IMR-90 (cell line): ENCODE results near the gene TCAP. TPM values are rescaled to one million over a fixed set of nuclear protein-coding genes. Genes with fewer than 3 reads are reported as not detected.

ENCODE experiments used
- ATAC-seq: fragments of 200-7000 bp; cut with Tn5 transposase; 2 replicates; pipeline ENCODE4 v1.9.1; 2020; ENCODE audit warnings: low read depth, mild to moderate bottlenecking, moderate library complexity
- BruUV-seq: library from RNA; stranded (reverse); fragments of 400-500 nt; replicated peaks from 2 replicates; lab custom pipeline; 2021; lab: Mats Ljungman, UMichigan
- CTCF ChIA-PET: fragments of 300-600 bp; formaldehyde crosslinking; extraction: SDS; loops from one replicate; lab custom pipeline; 2021; ENCODE audit warnings: antibody characterized with exemption; lab: Yijun Ruan, JAX
- POLR2A ChIA-PET: fragments of 300-600 bp; sonication (Branson Sonifier 250); formaldehyde crosslinking; loops from one replicate; lab custom pipeline; 2022; ENCODE audit warnings: antibody characterized with exemption; ENCODE audit not compliant: unreplicated experiment; lab: Charles Lee
- DNase-seq: peaks from one replicate; pipeline ENCODE4 v3.0.0; 2013
- H2AFZ ChIP-seq: replicated peaks from 2 replicates; pipeline ENCODE3; 2013; ENCODE audit warnings: low read length, mild to moderate bottlenecking; ENCODE audit not compliant: poor library complexity
- H2AK5ac ChIP-seq: 2 replicates; pipeline ENCODE4 v1.6.1; 2013; ENCODE audit warnings: low read depth, low read length, inconsistent platforms
- H2AK9ac ChIP-seq: replicated peaks from 2 replicates; pipeline ENCODE3; 2013; ENCODE audit warnings: mild to moderate bottlenecking, low read depth, low read length, moderate library complexity; ENCODE audit not compliant: poor library complexity
- H2BK120ac ChIP-seq: 2 replicates; pipeline ENCODE4 v1.6.1; 2013; ENCODE audit warnings: low read depth, low read length, inconsistent platforms
- H2BK15ac ChIP-seq: 3 replicates; pipeline ENCODE4 v1.6.1; 2013; ENCODE audit warnings: low read depth, low read length, inconsistent platforms
- H2BK20ac ChIP-seq: 2 replicates; pipeline ENCODE4 v1.6.1; 2013; ENCODE audit warnings: low read depth, mild to moderate bottlenecking, inconsistent platforms, low read length, moderate library complexity
- H2BK5ac ChIP-seq: 2 replicates; pipeline ENCODE4 v1.6.1; 2013; ENCODE audit warnings: mild to moderate bottlenecking, low read depth, low read length, inconsistent platforms; ENCODE audit not compliant: poor library complexity, severe bottlenecking
- H3K14ac ChIP-seq: replicated peaks from 2 replicates; pipeline ENCODE4 v1.6.1; 2013; ENCODE audit warnings: low read depth, low read length, inconsistent platforms
- H3K18ac ChIP-seq: 2 replicates; pipeline ENCODE4 v1.6.1; 2013; ENCODE audit warnings: low read depth, low read length, control low read depth
- H3K23ac ChIP-seq: 2 replicates; pipeline ENCODE4 v1.6.1; 2013; ENCODE audit warnings: low read depth, low read length, inconsistent platforms
- H3K27ac ChIP-seq: 2 replicates; pipeline ENCODE4 v1.5.1; 2013; ENCODE audit warnings: mild to moderate bottlenecking, control low read depth, low read length; ENCODE audit not compliant: insufficient read depth
- H3K27me3 ChIP-seq: 2 replicates; pipeline ENCODE4 v1.6.1; 2013; ENCODE audit warnings: low read length; ENCODE audit not compliant: control insufficient read depth, insufficient read depth
- H3K36me3 ChIP-seq: 2 replicates; pipeline ENCODE4 v1.6.1; 2013; ENCODE audit warnings: low read length, mixed read lengths; ENCODE audit not compliant: control insufficient read depth, insufficient read depth
- H3K4ac ChIP-seq: 2 replicates; pipeline ENCODE4 v1.6.1; 2013; ENCODE audit warnings: low read depth, low read length, inconsistent platforms
- H3K4me1 ChIP-seq: 2 replicates; pipeline ENCODE4 v1.6.1; 2013; ENCODE audit warnings: low read length, mixed read lengths; ENCODE audit not compliant: control insufficient read depth, insufficient read depth
- H3K4me2 ChIP-seq: 2 replicates; pipeline ENCODE4 v1.6.1; 2013; ENCODE audit warnings: low read depth, mild to moderate bottlenecking, control low read depth, low read length, moderate library complexity
- H3K4me3 ChIP-seq: 2 replicates; pipeline ENCODE4 v1.5.1; 2013; ENCODE audit warnings: low read depth, mild to moderate bottlenecking, control low read depth, low read length, moderate library complexity; ENCODE audit not compliant: insufficient read depth
- H3K56ac ChIP-seq: 2 replicates; pipeline ENCODE4 v1.6.1; 2013; ENCODE audit warnings: low read length, inconsistent platforms; ENCODE audit not compliant: insufficient read depth; ENCODE audit errors: extremely low read depth
- H3K79me1 ChIP-seq, 2 experiments: 2 replicates each; pipeline ENCODE4 v1.6.1; 2013; ENCODE audit warnings: low read length in 2 of 2, inconsistent platforms in 1 of 2, low read depth in 1 of 2
- H3K9ac ChIP-seq: 2 replicates; pipeline ENCODE4 v1.6.1; 2013; ENCODE audit warnings: low read depth, low read length, control low read depth
- H3K9me1 ChIP-seq: 2 replicates; pipeline ENCODE4 v1.6.1; 2013; ENCODE audit warnings: low read length, inconsistent platforms; ENCODE audit not compliant: insufficient read depth
- H3K9me3 ChIP-seq: 2 replicates; pipeline ENCODE4 v1.6.1; 2013; ENCODE audit warnings: low read length; ENCODE audit not compliant: control insufficient read depth, insufficient read depth
- H4K20me1 ChIP-seq: 2 replicates; pipeline ENCODE4 v1.6.1; 2013; ENCODE audit warnings: low read length, inconsistent platforms; ENCODE audit not compliant: insufficient read depth
- H4K5ac ChIP-seq: 2 replicates; pipeline ENCODE4 v1.6.1; 2013; ENCODE audit warnings: mild to moderate bottlenecking, low read depth, low read length, control low read depth
- H4K8ac ChIP-seq, 2 experiments: 2 replicates each; pipeline ENCODE4 v1.6.1; 2013; ENCODE audit warnings: low read depth in 2 of 2, low read length in 2 of 2, control low read depth in 1 of 2, inconsistent platforms in 1 of 2
- H4K91ac ChIP-seq: 2 replicates; pipeline ENCODE4 v1.6.1; 2013; ENCODE audit warnings: low read depth, low read length, inconsistent platforms; ENCODE audit not compliant: insufficient read depth
- BHLHE40 ChIP-seq: fragments of 150-350 bp; IDR thresholded peaks from 2 replicates; pipeline ENCODE4 v1.6.1; 2016; ENCODE audit warnings: mild to moderate bottlenecking, low read depth, low read length
- MAZ ChIP-seq: IDR thresholded peaks from 2 replicates; pipeline ENCODE4 v1.6.1; 2012; ENCODE audit warnings: low read depth, mild to moderate bottlenecking, low read length, improper control_type of control experiment, moderate library complexity, borderline replicate concordance
- MXI1 ChIP-seq: IDR thresholded peaks from 2 replicates; pipeline ENCODE4 v1.6.1; 2012; ENCODE audit warnings: low read depth, mild to moderate bottlenecking, low read length, moderate library complexity, borderline replicate concordance
- POLR2A ChIP-seq: IDR thresholded peaks from 2 replicates; pipeline ENCODE4 v1.6.1; 2012; ENCODE audit warnings: mild to moderate bottlenecking, low read depth, low read length
- WGBS, 2 experiments: methylation state at CpG; one replicate each; pipeline versions ENCODE4 v1.1.5 to v1.1.7; 2013; ENCODE audit warnings: missing lambda C conversion rate in 2 of 2; ENCODE audit not compliant: insufficient read length in 1 of 2; ENCODE audit errors: extremely low coverage in 2 of 2; 5-methylcytosine and 5-hydroxymethylcytosine counted together
- dilution Hi-C: fragments of 300-500 bp; cut with HindIII; formaldehyde crosslinking; loops from one replicate; pipeline ENCODE4 v1.14.3; 2018; ENCODE audit warnings: low sequenced_read_pairs; ENCODE audit not compliant: unreplicated experiment
- in situ Hi-C: fragments of 300-500 bp; cut with MboI; formaldehyde crosslinking; loops from 3 replicates; pipeline ENCODE4 v1.14.3; 2019; ENCODE audit warnings: low sequenced_read_pairs, inconsistent platforms, mixed read lengths
- intact Hi-C: fragments of 100-400 bp; cut with micrococcal nuclease; formaldehyde crosslinking; loops from 2 replicates; pipeline ENCODE4 v1.10.0; 2022
- polyA plus RNA-seq, 3 experiments: library from polyadenylated mRNA; depleted of rRNA; stranded (reverse); fragments of >200 nt; gene quantifications; 2 replicates each; pipeline ENCODE4 v1.2.3, GENCODE V29; 2012; ENCODE audit warnings: low replicate concordance in 1 of 3
- total RNA-seq: library from RNA; depleted of rRNA; stranded (reverse); fragments of >200 nt; gene quantifications from 2 replicates; pipeline ENCODE4 v1.2.3, GENCODE V29; 2012

TCAP gene
- total and polyA plus RNA-seq, 2 of the 4 experiments (the other 2 are of a cell fraction): under 0.01 to 0.21 TPM

DNA sequence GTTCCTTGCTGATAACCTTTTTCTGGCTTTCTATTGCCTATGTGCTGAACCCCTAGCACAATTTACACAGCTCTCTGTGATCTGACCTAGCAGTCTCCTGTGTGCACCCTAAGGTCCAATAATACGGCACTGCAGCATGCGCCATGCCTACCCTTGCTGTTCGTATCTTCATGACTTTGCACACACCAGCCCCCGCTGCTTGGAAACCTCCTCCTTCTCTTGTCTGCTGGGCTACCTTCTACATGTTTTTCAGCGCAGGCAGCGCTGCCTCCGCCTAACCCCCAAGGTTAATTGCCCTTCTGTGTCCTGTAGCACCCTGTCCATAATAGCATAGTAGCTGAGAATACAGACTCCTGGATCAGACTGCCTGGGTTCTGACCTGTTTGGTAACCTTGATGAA, 26.8 kb upstream of the TCAP start:
- Histone ChIP-seq H3K79me1 (peaks cover 27 to 71% of the 10 kb centered on the region in 2 experiments), H3K9me3 (no peaks in the 10 kb centered on the region), H2AFZ (no peak overlapping the region), H3K18ac (no peak overlapping the region), H2BK15ac (no peak overlapping the region), H4K20me1 (peaks cover 32% of the 10 kb centered on the region), H3K23ac (0 out of 2 replicates have a peak overlapping the region, but pooled peaks have one; percentile 8), H2BK120ac (no peak overlapping the region), H3K14ac (0 out of 2 replicates have a peak overlapping the region, but pooled peaks have one; percentile 24), H3K4me2 (peak overlapping the region; percentile 100), H3K27me3 (no peaks in the 10 kb centered on the region), H4K8ac (no peak overlapping the region; a peak in 1 of 4 replicates), H2AK5ac (no peak overlapping the region), H4K91ac (no peak overlapping the region), H2AK9ac (no peak overlapping the region), H3K36me3 (no peaks in the 10 kb centered on the region), H2BK5ac (no peak overlapping the region), H3K4me3 (0 out of 2 replicates have a peak overlapping the region, but pooled peaks have one; percentile 96), H2BK20ac (no peak overlapping the region), H3K9ac (no peak overlapping the region), H3K4ac (no peak overlapping the region), H3K27ac (no peak overlapping the region), H4K5ac (no peak overlapping the region), H3K56ac (no peak overlapping the region), H3K9me1 (peaks cover 38% of the 10 kb centered on the region), H3K4me1 (peaks cover 28% of the 10 kb centered on the region)
- ChIA-PET CTCF (interaction anchor here (2.9 kb wide), 1 partner anchor 17 kb away, joined by 11 read pairs; no protein-coding TSS in a partner anchor), POLR2A (no interaction called here)
- TF ChIP-seq POLR2A (no peak), BHLHE40 (no peak), MAZ (no peak), MXI1 (no peak)
- dilution Hi-C loops: no loop called here
- WGBS, 2 experiments: 80% methylated on average over 1 of the region's 7 CpGs; no CpG with 5 or more reads in 1 of the 2 experiments
- no peak for ATAC-seq
- in situ Hi-C loops: no loop called here
- BruUV-seq: no TSS peak
- intact Hi-C loops: no loop called here
- DNase-seq: no peak
